Measurements from ENCODE around the gene HOXB2.

DNA sequence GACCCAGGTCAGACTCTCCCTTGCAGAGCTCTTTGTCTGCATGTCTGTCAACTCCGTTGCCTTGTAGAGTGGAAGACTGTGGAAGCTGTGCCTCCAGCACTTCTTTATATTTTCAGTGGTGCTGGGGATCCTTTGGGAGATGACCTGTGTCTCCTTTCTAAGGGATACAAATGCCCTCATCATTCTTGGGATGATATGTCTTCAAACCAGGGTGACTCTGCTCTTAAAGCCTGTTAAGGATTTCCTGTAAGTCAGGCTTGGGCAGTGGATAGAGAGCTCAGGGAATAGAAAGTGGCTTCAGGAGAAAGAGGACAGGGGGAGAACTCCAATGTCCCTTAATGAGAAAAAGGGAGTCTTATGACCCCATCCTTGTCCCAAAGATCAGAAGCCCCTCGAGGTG lies 43.6 kb upstream of the HOXB2 start:
- TF ChIP-seq ZNF138 (CRISPR knock-in tag; conservative IDR thresholded peaks at IDR 0.05) = no peak
- TF ChIP-seq ATF1 (CRISPR knock-in tag; IDR thresholded peaks at IDR 0.05) = no peak
- no peak for TF ChIP-seq USF1 (CRISPR knock-in tag; IDR thresholded peaks at IDR 0.05)
- TF ChIP-seq ZNF423 (CRISPR knock-in tag; IDR thresholded peaks at IDR 0.05) = no peak
- no peak for TF ChIP-seq ELF4 (CRISPR knock-in tag; IDR thresholded peaks at IDR 0.05; ENCODE audit: low read depth)
- TF ChIP-seq FOXJ3 (CRISPR knock-in tag; IDR thresholded peaks at IDR 0.05; ENCODE audit: borderline replicate concordance) = no peak
- no peak for TF ChIP-seq CTCF (IDR thresholded peaks at IDR 0.05)
- TF ChIP-seq ZBTB43 (CRISPR knock-in tag; IDR thresholded peaks at IDR 0.05) = no peak
- TF ChIP-seq RELA (CRISPR knock-in tag; IDR thresholded peaks at IDR 0.05; ENCODE audit: borderline replicate concordance) = no peak

Data from WTC11 (cell line).